Activated CD8-positive, alpha-beta memory T cell treated with anti-CD3 and anti-CD28 coated beads, Interleukin-2, amount 50 U/mL, for 1 hour (primary cell): Measurements from ENCODE around the gene CCDC34.
"Not testable (repeated sequence)": the region's sequence is repeated elsewhere in the genome, so short reads cannot be mapped to it uniquely, and the experiment has no call there.

ENCODE experiments used
- DNase-seq: peaks from one replicate; pipeline ENCODE4 v3.0.0-alpha.2; 2020; ENCODE audit errors: extremely low read depth

CCDC34 gene

GRCh38 chr11:27322196-27322595 is 40.8 kb downstream of the CCDC34 start:
- DNase-seq, result not testable (repeated sequence)

GRCh38 chr11:27321340-27321739 is 41.7 kb downstream of the CCDC34 start:
- not testable (repeated sequence) for DNase-seq

- DNase-seq, result no peak
Measured at GRCh38 chr11:27319072-27319471, 43.9 kb downstream of the CCDC34 start.

GRCh38 chr11:27317751-27318150 is 45.3 kb downstream of the CCDC34 start:
- no peak for DNase-seq

GRCh38 chr11:27315836-27316235 is 47.2 kb downstream of the CCDC34 start:
- DNase-seq, result no peak

- DNase-seq, result no peak
Measured at GRCh38 chr11:27313157-27313821, 49.7 kb downstream of the CCDC34 start.

GRCh38 chr11:27312110-27312509 is 50.9 kb downstream of the CCDC34 start:
- no peak for DNase-seq

GRCh38 chr11:27310707-27311106 is 52.3 kb downstream of the CCDC34 start:
- no peak for DNase-seq

GRCh38 chr11:27310182-27310581 is 52.8 kb downstream of the CCDC34 start:
- DNase-seq, result no peak

GRCh38 chr11:27309046-27309445 is 54.0 kb downstream of the CCDC34 start:
- no peak for DNase-seq

GRCh38 chr11:27307232-27307631 is 55.8 kb downstream of the CCDC34 start:
- DNase-seq, result no peak

GRCh38 chr11:27305751-27306150 is 57.3 kb downstream of the CCDC34 start:
- DNase-seq, result no peak

- DNase-seq, result no peak
Measured at GRCh38 chr11:27304514-27304913, 58.5 kb downstream of the CCDC34 start.

- DNase-seq, result no peak
Measured at GRCh38 chr11:27303903-27304302, 59.1 kb downstream of the CCDC34 start.

- no peak for DNase-seq
Measured at GRCh38 chr11:27300974-27301373, 62.0 kb downstream of the CCDC34 start.

- no peak for DNase-seq
Measured at GRCh38 chr11:27297616-27298015, 65.4 kb downstream of the CCDC34 start.

- no peak for DNase-seq
Measured at GRCh38 chr11:27296497-27296896, 66.5 kb downstream of the CCDC34 start.

GRCh38 chr11:27295928-27296327 is 67.1 kb downstream of the CCDC34 start:
- no peak for DNase-seq

GRCh38 chr11:27294654-27295053 is 68.4 kb downstream of the CCDC34 start:
- DNase-seq, result no peak

- DNase-seq, result no peak
Measured at GRCh38 chr11:27293515-27294417, 69.2 kb downstream of the CCDC34 start.

- DNase-seq, result no peak
Measured at GRCh38 chr11:27292637-27293010, 70.4 kb downstream of the CCDC34 start.

GRCh38 chr11:27291954-27292636 is 70.9 kb downstream of the CCDC34 start:
- DNase-seq, result no peak
